ENCODE data around the gene CLCN6. TPM values are rescaled to one million over a fixed set of nuclear protein-coding genes. Genes with fewer than 3 reads are reported as not detected.

Gene CLCN6
- total and polyA plus RNA-seq, 2 of the 13 experiments (the other 11 are each of a cell fraction or from before 2014, with no cell fraction given) = 14.9 to 19.3 TPM

DNA sequence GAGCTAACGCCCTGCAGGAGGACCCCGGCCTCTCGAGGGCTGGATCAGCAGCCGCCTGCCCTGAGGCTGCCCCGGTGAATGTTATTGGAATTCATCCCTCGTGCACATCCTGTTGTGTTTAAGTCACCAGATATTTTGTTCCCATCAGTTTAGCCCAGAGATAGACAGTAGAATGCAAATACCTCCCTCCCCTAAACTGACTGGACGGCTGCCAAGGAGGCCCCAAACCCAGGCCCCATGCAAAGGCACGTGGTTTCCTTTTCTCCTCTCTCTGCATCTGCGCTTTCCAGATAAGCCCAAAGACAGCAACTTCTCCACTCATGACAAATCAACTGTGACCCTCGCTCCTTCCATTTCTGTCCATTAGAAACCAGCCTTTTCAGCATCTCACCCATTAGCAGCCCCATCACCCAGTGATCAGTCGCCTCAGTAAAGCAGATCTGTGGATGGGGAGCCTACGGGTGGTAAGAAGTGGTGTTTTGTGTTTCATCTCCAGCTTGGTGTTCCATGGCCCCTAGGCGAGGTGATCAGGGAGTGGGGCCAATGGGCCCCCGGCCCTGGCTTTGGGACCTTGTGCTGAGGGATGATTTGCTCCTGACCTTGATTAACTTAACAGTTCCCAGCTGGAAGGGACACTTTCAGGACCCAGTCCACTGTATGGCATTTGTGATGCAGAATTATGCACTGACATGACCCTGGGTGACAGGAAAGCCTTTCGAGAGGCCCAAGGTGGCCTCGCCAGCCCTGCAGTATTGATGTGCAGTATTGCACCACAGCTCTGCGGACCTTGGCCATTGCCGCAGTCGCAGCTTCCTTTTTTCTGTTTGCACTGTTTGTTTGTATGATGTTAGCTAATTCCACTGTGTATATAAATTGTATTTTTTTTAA lies 36.4 kb downstream of the CLCN6 start (continued):
- TF ChIP-seq, protein P1, sequence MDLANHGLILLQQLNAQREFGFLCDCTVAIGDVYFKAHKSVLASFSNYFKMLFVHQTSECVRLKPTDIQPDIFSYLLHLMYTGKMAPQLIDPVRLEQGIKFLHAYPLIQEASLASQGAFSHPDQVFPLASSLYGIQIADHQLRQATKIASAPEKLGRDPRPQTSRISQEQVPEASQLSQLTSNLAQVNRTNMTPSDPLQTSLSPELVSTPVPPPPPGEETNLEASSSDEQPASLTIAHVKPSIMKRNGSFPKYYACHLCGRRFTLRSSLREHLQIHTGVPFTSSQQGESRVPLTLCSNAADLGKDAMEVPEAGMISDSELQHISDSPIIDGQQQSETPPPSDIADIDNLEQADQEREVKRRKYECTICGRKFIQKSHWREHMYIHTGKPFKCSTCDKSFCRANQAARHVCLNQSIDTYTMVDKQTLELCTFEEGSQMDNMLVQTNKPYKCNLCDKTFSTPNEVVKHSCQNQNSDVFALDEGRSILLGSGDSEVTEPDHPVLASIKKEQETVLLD (CRISPR knock-in tag; IDR thresholded peaks at IDR 0.05; ENCODE audit: low read depth) = 0 out of 2 replicates have a peak, but pooled peaks have one; percentile 54
- TF ChIP-seq SP2 (CRISPR knock-in tag; IDR thresholded peaks at IDR 0.05) = no peak
- TF ChIP-seq ZSCAN9 (CRISPR knock-in tag; IDR thresholded peaks at IDR 0.05; ENCODE audit: borderline replicate concordance) = peak; percentile 53; the same call in 1 of the 2 replicates
- TF ChIP-seq, protein P2, sequence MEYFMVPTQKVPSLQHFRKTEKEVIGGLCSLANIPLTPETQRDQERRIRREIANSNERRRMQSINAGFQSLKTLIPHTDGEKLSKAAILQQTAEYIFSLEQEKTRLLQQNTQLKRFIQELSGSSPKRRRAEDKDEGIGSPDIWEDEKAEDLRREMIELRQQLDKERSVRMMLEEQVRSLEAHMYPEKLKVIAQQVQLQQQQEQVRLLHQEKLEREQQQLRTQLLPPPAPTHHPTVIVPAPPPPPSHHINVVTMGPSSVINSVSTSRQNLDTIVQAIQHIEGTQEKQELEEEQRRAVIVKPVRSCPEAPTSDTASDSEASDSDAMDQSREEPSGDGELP (IDR thresholded peaks at IDR 0.05; ENCODE audit: borderline replicate concordance, low read depth) = peak; percentile 85
- TF ChIP-seq ZNF30 (CRISPR knock-in tag; IDR thresholded peaks at IDR 0.05) = no peak
- peak; percentile 80; the same call in 1 of the 2 replicates for TF ChIP-seq SIX1 (CRISPR knock-in tag; IDR thresholded peaks at IDR 0.05; ENCODE audit: borderline replicate concordance)
- no peak for TF ChIP-seq ZNF432 (CRISPR knock-in tag; IDR thresholded peaks at IDR 0.05; ENCODE audit: borderline replicate concordance)
- TF ChIP-seq ZNF430 (CRISPR knock-in tag; IDR thresholded peaks at IDR 0.05) = peak; percentile 53; the same call in 1 of the 2 replicates
- TF ChIP-seq NFIB (CRISPR knock-in tag; IDR thresholded peaks at IDR 0.05; ENCODE audit: borderline replicate concordance) = no peak
- TF ChIP-seq, protein P3, sequence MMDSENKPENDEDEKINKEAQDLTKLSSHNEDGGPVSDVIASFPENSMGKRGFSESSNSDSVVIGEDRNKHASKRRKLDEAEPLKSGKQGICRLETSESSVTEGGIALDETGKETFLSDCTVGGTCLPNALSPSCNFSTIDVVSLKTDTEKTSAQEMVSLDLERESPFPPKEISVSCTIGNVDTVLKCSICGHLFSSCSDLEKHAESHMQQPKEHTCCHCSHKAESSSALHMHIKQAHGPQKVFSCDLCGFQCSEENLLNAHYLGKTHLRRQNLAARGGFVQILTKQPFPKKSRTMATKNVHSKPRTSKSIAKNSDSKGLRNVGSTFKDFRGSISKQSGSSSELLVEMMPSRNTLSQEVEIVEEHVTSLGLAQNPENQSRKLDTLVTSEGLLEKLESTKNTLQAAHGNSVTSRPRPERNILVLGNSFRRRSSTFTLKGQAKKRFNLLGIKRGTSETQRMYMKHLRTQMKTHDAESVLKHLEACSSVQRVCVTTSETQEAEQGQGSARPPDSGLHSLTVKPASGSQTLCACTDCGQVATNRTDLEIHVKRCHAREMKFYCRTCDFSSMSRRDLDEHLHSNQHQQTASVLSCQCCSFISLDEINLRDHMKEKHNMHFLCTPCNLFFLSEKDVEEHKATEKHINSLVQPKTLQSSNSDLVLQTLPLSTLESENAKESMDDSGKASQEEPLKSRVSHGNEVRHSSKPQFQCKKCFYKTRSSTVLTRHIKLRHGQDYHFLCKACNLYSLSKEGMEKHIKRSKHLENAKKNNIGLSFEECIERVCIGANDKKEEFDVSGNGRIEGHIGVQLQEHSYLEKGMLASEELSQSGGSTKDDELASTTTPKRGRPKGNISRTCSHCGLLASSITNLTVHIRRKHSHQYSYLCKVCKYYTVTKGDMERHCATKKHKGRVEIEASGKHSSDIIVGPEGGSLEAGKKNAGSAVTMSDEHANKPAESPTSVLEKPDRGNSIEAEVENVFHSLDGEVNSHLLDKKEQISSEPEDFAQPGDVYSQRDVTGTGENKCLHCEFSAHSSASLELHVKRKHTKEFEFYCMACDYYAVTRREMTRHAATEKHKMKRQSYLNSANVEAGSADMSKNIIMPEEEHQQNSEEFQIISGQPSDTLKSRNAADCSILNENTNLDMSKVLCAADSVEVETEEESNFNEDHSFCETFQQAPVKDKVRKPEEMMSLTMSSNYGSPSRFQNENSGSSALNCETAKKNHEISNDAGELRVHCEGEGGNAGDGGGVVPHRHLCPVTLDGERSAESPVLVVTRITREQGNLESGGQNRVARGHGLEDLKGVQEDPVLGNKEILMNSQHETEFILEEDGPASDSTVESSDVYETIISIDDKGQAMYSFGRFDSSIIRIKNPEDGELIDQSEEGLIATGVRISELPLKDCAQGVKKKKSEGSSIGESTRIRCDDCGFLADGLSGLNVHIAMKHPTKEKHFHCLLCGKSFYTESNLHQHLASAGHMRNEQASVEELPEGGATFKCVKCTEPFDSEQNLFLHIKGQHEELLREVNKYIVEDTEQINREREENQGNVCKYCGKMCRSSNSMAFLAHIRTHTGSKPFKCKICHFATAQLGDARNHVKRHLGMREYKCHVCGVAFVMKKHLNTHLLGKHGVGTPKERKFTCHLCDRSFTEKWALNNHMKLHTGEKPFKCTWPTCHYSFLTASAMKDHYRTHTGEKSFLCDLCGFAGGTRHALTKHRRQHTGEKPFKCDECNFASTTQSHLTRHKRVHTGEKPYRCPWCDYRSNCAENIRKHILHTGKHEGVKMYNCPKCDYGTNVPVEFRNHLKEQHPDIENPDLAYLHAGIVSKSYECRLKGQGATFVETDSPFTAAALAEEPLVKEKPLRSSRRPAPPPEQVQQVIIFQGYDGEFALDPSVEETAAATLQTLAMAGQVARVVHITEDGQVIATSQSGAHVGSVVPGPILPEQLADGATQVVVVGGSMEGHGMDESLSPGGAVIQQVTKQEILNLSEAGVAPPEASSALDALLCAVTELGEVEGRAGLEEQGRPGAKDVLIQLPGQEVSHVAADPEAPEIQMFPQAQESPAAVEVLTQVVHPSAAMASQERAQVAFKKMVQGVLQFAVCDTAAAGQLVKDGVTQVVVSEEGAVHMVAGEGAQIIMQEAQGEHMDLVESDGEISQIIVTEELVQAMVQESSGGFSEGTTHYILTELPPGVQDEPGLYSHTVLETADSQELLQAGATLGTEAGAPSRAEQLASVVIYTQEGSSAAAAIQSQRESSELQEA (CRISPR knock-in tag; IDR thresholded peaks at IDR 0.05; ENCODE audit: not compliant biosample characterization) = no peak
- TF ChIP-seq MAFF (IDR thresholded peaks at IDR 0.05; ENCODE audit: low read depth, low read length) = 0 out of 2 replicates have a peak, but pooled peaks have one; percentile 12
- no peak; the same call in 1 of the 2 replicates for TF ChIP-seq SPEN (CRISPR knock-in tag; IDR thresholded peaks at IDR 0.05; ENCODE audit: low read depth)
- no peak; the same call in 1 of the 2 replicates for TF ChIP-seq ZSCAN20 (CRISPR knock-in tag; IDR thresholded peaks at IDR 0.05; ENCODE audit: borderline replicate concordance)
- TF ChIP-seq ZIK1 (CRISPR knock-in tag; IDR thresholded peaks at IDR 0.05; ENCODE audit: borderline replicate concordance, low read depth) = no peak
- TF ChIP-seq, protein P4, sequence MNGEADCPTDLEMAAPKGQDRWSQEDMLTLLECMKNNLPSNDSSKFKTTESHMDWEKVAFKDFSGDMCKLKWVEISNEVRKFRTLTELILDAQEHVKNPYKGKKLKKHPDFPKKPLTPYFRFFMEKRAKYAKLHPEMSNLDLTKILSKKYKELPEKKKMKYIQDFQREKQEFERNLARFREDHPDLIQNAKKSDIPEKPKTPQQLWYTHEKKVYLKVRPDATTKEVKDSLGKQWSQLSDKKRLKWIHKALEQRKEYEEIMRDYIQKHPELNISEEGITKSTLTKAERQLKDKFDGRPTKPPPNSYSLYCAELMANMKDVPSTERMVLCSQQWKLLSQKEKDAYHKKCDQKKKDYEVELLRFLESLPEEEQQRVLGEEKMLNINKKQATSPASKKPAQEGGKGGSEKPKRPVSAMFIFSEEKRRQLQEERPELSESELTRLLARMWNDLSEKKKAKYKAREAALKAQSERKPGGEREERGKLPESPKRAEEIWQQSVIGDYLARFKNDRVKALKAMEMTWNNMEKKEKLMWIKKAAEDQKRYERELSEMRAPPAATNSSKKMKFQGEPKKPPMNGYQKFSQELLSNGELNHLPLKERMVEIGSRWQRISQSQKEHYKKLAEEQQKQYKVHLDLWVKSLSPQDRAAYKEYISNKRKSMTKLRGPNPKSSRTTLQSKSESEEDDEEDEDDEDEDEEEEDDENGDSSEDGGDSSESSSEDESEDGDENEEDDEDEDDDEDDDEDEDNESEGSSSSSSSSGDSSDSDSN (CRISPR knock-in tag; IDR thresholded peaks at IDR 0.05) = peak; percentile 49; the same call in 1 of the 2 replicates

Data from HepG2 (cell line).